Loucy (cell line): ENCODE measurements around the gene TNFAIP3.
A peak's percentile ranks its signal among the peaks of the same experiment; 100 is the strongest.

Experiments used
- H2AFZ ChIP-seq: fragments of 200-600 bp; sonication (generic); 2 replicates; pipeline ENCODE4 v1.6.0; 2016; ENCODE audit warnings: antibody characterized with exemption, mild to moderate bottlenecking, low read length, moderate library complexity
- H3F3A ChIP-seq: fragments of 200-600 bp; 2 replicates; pipeline ENCODE4 v1.6.0; 2016; ENCODE audit warnings: antibody characterized with exemption, low read depth, mild to moderate bottlenecking
- H3K27me3 ChIP-seq: fragments of 200-600 bp; sonication (generic); 2 replicates; pipeline ENCODE4 v1.6.1; 2014; ENCODE audit warnings: low read length, mild to moderate bottlenecking; ENCODE audit not compliant: insufficient read depth, poor library complexity, severe bottlenecking
- H3K36me3 ChIP-seq: fragments of 200-600 bp; sonication (generic); 2 replicates; pipeline ENCODE4 v1.6.1; 2016; ENCODE audit warnings: low read length; ENCODE audit not compliant: insufficient read depth
- H3K4me1 ChIP-seq: fragments of 200-600 bp; sonication (generic); 2 replicates; pipeline ENCODE4 v1.5.1; 2014; ENCODE audit warnings: low read length, mild to moderate bottlenecking; ENCODE audit not compliant: insufficient read depth, poor library complexity, severe bottlenecking
- H3K4me2 ChIP-seq: fragments of 200-600 bp; sonication (generic); 2 replicates; pipeline ENCODE4 v1.6.0; 2014; ENCODE audit warnings: antibody characterized with exemption, low read length, low read depth, mild to moderate bottlenecking; ENCODE audit not compliant: poor library complexity, severe bottlenecking
- H3K4me3 ChIP-seq: fragments of 200-600 bp; sonication (generic); 2 replicates; pipeline ENCODE4 v1.5.1; 2014; ENCODE audit warnings: low read length, mild to moderate bottlenecking, mixed read lengths; ENCODE audit not compliant: poor library complexity, severe bottlenecking
- H3K79me2 ChIP-seq: fragments of 200-600 bp; sonication (generic); 2 replicates; pipeline ENCODE4 v1.6.1; 2014; ENCODE audit warnings: low read length; ENCODE audit not compliant: insufficient read depth
- H3K9ac ChIP-seq: fragments of 200-600 bp; sonication (generic); 2 replicates; pipeline ENCODE4 v1.6.0; 2014; ENCODE audit warnings: mild to moderate bottlenecking, low read depth, low read length, moderate library complexity; ENCODE audit not compliant: poor library complexity, severe bottlenecking
- H3K9me2 ChIP-seq: fragments of 200-600 bp; sonication (generic); replicated peaks from 2 replicates; pipeline ENCODE4 v1.6.1; 2016; ENCODE audit warnings: low read depth, low read length, mixed read lengths
- H3K9me3 ChIP-seq: fragments of 200-600 bp; sonication (generic); 2 replicates; pipeline ENCODE4 v1.6.1; 2014; ENCODE audit warnings: mild to moderate bottlenecking, antibody characterized with exemption, low read length, low read depth; ENCODE audit not compliant: insufficient read depth
- H4K20me1 ChIP-seq: fragments of 200-600 bp; sonication (generic); 2 replicates; pipeline ENCODE4 v1.6.0; 2014; ENCODE audit warnings: antibody characterized with exemption, low read length, mild to moderate bottlenecking; ENCODE audit not compliant: insufficient read depth, poor library complexity, severe bottlenecking
- EZH2phosphoT487 ChIP-seq: fragments of 200-600 bp; IDR thresholded peaks from 2 replicates; pipeline ENCODE4 v1.6.1; 2018; ENCODE audit warnings: antibody characterized with exemption, mild to moderate bottlenecking, moderate library complexity, borderline replicate concordance
- TF ChIP-seq, protein P1 (sequence below): fragments of 200-600 bp; sonication (generic); conservative IDR thresholded peaks from 2 replicates; pipeline ENCODE4 v1.5.1; 2014; ENCODE audit warnings: mild to moderate bottlenecking, antibody characterized with exemption, low read length

The TNFAIP3 gene

DNA sequence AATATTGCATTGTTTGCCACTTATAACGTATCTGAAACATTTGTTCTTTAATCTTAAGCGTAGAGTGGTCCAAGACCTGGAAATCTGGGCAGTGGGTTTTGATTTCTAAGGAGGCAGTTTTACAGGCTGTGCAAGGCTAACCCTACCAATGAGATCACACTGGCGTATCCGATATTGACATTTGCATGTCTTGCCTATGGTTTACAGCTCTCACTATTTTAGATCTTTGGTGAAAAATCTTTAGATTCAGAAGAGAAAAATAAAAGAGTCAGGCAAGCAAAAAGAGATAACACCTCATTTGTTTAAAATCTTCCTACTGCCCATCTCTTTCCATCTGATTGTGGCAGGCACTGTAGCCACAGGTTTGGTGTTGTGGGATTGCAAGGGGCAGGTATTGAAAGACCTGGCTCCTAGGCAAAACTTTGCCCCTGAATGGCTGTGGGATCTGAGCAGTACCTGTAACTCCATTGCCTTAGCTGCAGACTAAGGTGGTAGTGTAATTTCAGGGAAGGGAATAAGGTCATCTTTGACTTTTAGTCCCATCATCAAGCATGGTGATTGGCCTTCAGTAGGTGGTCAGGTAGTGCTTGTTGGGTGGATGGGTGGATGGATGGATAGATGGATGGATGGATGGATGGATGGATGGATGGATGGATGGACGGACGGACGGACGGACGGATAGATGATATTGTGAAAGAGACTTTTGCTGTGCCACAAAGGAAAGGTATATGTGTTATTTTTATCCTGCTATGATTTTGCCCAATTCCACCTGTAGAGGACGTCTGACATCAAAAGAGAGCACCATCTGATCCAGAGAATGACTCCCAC lies 1.9 kb downstream of the TNFAIP3 start:
- Histone ChIP-seq H3K4me3 (peak overlapping the region; percentile 79), H3K36me3 (peaks cover 19% of the 10 kb centered on the region; the same call in 1 of the 2 replicates), H2AFZ (no peak overlapping the region), H3K4me2 (peak overlapping the region; percentile 86), H3K9ac (peak overlapping the region; percentile 90), H3F3A (no peaks in the 10 kb centered on the region), H3K27me3 (no peaks in the 10 kb centered on the region), H4K20me1 (peaks cover 43% of the 10 kb centered on the region), H3K9me3 (no peaks in the 10 kb centered on the region), H3K4me1 (peaks cover 75% of the 10 kb centered on the region), H3K79me2 (peaks cover 82% of the 10 kb centered on the region), H3K9me2 (no peaks in the 10 kb centered on the region)
- TF ChIP-seq EZH2phosphoT487 = no peak
- TF ChIP-seq, protein P1, sequence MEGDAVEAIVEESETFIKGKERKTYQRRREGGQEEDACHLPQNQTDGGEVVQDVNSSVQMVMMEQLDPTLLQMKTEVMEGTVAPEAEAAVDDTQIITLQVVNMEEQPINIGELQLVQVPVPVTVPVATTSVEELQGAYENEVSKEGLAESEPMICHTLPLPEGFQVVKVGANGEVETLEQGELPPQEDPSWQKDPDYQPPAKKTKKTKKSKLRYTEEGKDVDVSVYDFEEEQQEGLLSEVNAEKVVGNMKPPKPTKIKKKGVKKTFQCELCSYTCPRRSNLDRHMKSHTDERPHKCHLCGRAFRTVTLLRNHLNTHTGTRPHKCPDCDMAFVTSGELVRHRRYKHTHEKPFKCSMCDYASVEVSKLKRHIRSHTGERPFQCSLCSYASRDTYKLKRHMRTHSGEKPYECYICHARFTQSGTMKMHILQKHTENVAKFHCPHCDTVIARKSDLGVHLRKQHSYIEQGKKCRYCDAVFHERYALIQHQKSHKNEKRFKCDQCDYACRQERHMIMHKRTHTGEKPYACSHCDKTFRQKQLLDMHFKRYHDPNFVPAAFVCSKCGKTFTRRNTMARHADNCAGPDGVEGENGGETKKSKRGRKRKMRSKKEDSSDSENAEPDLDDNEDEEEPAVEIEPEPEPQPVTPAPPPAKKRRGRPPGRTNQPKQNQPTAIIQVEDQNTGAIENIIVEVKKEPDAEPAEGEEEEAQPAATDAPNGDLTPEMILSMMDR = peak; percentile 58

DNA sequence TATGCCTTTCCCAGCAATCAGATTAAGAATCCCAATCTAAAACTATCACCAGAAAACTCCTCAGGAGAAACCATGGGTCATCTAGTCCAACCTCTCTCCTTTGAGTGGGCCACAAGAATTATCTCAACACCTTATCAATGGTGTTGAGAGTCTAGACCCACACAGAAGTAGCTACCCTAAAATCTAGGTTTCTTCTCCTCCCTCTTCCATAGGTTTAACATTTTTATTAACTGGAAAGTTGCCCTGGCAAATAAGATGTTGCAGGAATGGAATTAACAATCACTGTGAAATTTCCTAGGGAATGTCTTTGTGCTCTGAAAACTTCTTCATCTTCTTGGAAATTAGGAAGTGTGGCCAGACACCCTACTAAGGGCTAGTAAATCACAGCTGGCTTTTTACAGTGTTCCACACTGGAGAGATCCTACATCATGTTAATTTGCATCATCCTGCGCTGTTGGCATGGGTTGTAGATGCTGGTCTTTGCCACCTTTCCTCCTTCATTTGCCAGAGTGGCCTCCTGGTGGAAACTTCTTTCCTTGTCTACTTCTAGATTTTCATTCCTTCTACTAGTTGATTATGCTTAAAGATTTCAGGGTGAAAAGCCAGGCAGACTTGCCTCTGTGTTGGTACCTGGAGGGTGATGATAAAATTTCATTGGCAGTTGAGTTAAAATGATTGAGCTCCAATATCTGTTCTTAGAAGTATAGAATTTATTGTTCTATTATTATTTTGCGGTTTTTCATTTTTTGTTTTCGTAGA lies 2.7 kb downstream of the TNFAIP3 start:
- TF ChIP-seq EZH2phosphoT487 = no peak
- TF ChIP-seq, protein P1 = no peak
- Histone ChIP-seq H3K4me1 (peaks cover 81% of the 10 kb centered on the region), H3K4me3 (peak overlapping the region; percentile 79), H3K79me2 (peaks cover 90% of the 10 kb centered on the region), H2AFZ (no peak overlapping the region), H3K9me2 (no peaks in the 10 kb centered on the region), H3K4me2 (peak overlapping the region; percentile 86), H3F3A (no peaks in the 10 kb centered on the region), H3K9me3 (no peaks in the 10 kb centered on the region), H3K9ac (peak overlapping the region; percentile 90), H3K27me3 (no peaks in the 10 kb centered on the region), H3K36me3 (peaks cover 27% of the 10 kb centered on the region; the same call in 1 of the 2 replicates), H4K20me1 (peaks cover 47% of the 10 kb centered on the region)

DNA sequence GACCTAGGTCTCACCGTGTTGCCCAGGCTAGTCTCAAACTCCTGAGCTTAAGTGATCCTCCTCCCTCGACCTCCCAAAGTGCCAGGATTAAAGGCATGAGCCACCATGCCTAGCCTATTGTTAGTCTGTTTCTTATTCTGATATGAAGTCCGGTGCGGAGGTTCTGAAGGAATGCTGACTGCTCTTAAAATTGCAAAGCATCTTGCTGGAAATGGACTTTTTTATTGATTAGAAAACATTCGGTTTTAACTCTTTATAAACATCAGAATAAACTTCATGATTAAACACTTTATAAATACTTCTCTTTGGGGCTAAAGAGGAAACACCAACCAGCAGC lies 3.2 kb downstream of the TNFAIP3 start:
- Histone ChIP-seq H3K27me3 (no peaks in the 10 kb centered on the region), H3K4me3 (peak overlapping the region; percentile 79), H3K4me2 (peak overlapping the region; percentile 86), H3K79me2 (peaks cover 95% of the 10 kb centered on the region), H3K36me3 (peaks cover 32% of the 10 kb centered on the region; the same call in 1 of the 2 replicates), H4K20me1 (peaks cover 48% of the 10 kb centered on the region), H3K9me2 (no peaks in the 10 kb centered on the region), H2AFZ (no peak overlapping the region), H3F3A (no peaks in the 10 kb centered on the region), H3K4me1 (peaks cover 76% of the 10 kb centered on the region), H3K9ac (peak overlapping the region; percentile 90), H3K9me3 (no peaks in the 10 kb centered on the region)
- TF ChIP-seq EZH2phosphoT487 = no peak
- TF ChIP-seq, protein P1 = no peak
